ENCODE measurements around the gene ATRN. TPM values are rescaled to one million over a fixed set of nuclear protein-coding genes. Genes with fewer than 3 reads are reported as not detected.

The ATRN gene
- total RNA-seq, 1 donor from 2014 or later, result 50.2 TPM

- Mint-ChIP-seq H3K36me3 (ENCODE audit: unreplicated experiment) (no peaks in the 10 kb centered on the region), H3K27ac (ENCODE audit: unreplicated experiment) (no peak overlapping the region), H3K4me1 (ENCODE audit: unreplicated experiment) (peaks cover 10% of the 10 kb centered on the region), H3K27me3 (ENCODE audit: unreplicated experiment) (peaks cover 10% of the 10 kb centered on the region), H3K4me3 (ENCODE audit: unreplicated experiment) (no peak overlapping the region), H3K9me3 (ENCODE audit: unreplicated experiment) (no peaks in the 10 kb centered on the region)
- TF ChIP-seq CTCF (IDR thresholded peaks at IDR 0.05), result no peak
- no peak for DNase-seq (ENCODE audit: extremely low spot score, unreplicated experiment)
Measured at GRCh38 chr20:3670945-3671344, 200.1 kb downstream of the ATRN start.

- no peak for TF ChIP-seq CTCF (IDR thresholded peaks at IDR 0.05)
- Mint-ChIP-seq H3K4me3 (ENCODE audit: unreplicated experiment) (no peak overlapping the region), H3K27ac (ENCODE audit: unreplicated experiment) (no peak overlapping the region), H3K36me3 (ENCODE audit: unreplicated experiment) (no peaks in the 10 kb centered on the region), H3K4me1 (ENCODE audit: unreplicated experiment) (peaks cover 16% of the 10 kb centered on the region), H3K27me3 (ENCODE audit: unreplicated experiment) (peaks cover 10% of the 10 kb centered on the region), H3K9me3 (ENCODE audit: unreplicated experiment) (no peaks in the 10 kb centered on the region)
- no peak for DNase-seq (ENCODE audit: extremely low spot score, unreplicated experiment)
Measured at GRCh38 chr20:3671986-3672546, 201.2 kb downstream of the ATRN start.

DNA sequence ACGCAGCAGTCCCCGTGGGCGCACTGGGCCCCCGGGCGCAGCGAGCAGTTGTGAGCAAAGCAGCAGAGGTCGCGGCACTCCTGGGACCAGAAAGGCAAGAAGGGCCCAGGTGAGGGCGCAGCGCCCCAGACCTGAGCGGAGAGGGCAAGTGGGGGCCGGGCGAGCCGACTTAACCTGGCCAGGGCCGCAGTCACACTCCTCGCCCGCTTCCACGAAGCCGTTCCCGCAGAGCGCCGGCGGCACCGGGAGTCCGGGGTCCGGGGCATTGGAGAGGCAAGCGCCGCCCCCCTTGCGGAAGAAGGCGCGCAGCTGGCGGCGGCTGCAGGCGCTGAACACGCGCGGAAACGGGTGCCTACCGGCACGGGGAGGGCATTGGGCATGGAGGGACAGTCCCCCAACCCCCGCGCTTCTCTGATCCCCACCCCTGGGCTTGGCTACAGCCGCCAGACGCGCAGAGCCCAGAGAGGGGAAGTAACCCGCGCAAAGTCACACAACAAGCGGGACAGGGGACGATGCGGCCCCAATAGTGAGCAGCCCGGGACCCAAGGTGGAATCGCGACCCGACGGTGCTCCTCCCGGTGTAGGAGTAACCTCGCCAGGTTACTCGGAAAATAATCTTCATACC is 201.8 kb downstream of the ATRN start:
- Mint-ChIP-seq H3K27me3 (ENCODE audit: unreplicated experiment) (peaks cover 10% of the 10 kb centered on the region), H3K4me3 (ENCODE audit: unreplicated experiment) (no peak overlapping the region), H3K9me3 (ENCODE audit: unreplicated experiment) (no peaks in the 10 kb centered on the region), H3K36me3 (ENCODE audit: unreplicated experiment) (no peaks in the 10 kb centered on the region), H3K27ac (ENCODE audit: unreplicated experiment) (no peak overlapping the region), H3K4me1 (ENCODE audit: unreplicated experiment) (peaks cover 22% of the 10 kb centered on the region)
- no peak for DNase-seq (ENCODE audit: extremely low spot score, unreplicated experiment)
- TF ChIP-seq CTCF (IDR thresholded peaks at IDR 0.05), result no peak

DNA sequence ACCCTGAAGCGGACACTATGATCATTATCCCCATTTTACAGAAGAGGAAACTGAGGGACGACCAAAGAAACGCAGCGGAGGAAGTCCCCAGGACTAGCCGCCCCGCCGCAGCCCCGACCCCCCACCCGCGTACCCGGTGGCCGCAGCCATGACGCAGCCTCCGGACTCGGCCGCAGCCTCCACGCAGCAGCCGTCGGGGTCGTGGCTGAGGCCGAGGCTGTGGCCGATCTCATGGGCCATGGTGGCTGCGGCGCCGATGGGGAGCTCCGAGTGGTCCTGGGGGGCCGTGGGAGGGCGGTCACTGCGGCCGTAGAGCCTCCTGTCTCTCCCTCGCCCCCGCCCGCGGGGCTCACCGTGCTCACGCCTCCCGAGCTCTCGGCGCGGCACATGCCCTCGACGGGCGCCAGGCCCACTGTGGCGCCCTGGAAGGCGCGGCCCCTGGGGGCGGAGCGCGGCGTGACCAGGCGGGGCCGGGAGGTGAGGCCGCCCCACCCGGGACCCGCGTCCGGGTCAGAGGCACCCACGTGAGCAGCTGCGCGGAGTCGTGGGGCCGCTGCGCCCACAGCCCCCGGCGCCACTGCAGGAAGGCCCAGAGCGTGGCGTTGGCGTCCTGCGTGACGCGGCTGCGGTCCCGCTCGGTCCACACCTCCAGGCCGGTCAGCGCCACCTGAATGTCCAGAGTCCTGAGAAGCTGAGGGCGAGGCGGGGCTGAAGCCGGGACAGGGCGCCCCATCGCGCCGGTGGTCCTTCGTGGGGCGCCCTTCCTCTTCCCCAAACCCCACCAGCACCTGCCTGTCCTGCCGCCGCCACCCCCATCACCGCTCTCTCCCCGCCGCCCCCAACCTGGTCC is 202.6 kb downstream of the ATRN start:
- H3K4me3 Mint-ChIP-seq (ENCODE audit: unreplicated experiment), result no peak overlapping the region
- H3K27ac Mint-ChIP-seq (ENCODE audit: unreplicated experiment), result no peak overlapping the region
- peaks cover 30% of the 10 kb centered on the region for H3K4me1 Mint-ChIP-seq (ENCODE audit: unreplicated experiment)
- DNase-seq (ENCODE audit: extremely low spot score, unreplicated experiment), result no peak
- no peaks in the 10 kb centered on the region for H3K36me3 Mint-ChIP-seq (ENCODE audit: unreplicated experiment)
- H3K9me3 Mint-ChIP-seq (ENCODE audit: unreplicated experiment), result no peaks in the 10 kb centered on the region
- H3K27me3 Mint-ChIP-seq (ENCODE audit: unreplicated experiment), result peaks cover 10% of the 10 kb centered on the region
- no peak for TF ChIP-seq CTCF (IDR thresholded peaks at IDR 0.05)

DNA sequence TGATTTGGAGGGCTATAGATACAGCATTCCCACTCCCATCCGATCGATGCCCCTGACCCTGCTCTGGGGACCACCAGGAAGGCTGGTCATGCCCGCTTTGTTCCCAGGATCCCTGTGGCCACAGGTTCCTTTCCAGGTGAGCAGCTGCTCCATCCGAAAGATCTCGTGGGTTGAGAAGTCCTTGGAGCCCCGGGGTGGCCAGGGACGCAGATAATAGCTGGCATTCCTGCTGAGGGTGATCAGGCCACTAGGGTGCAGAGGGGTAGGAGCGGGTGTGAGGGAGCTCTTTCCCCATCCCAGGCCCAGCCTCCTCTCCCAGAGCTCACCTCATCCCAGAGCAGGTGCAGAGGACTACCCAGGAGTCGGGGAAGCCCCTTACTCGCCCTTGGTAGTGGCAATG is 203.6 kb downstream of the ATRN start:
- DNase-seq (ENCODE audit: extremely low spot score, unreplicated experiment), result no peak
- Mint-ChIP-seq H3K4me3 (ENCODE audit: unreplicated experiment) (no peak overlapping the region), H3K9me3 (ENCODE audit: unreplicated experiment) (no peaks in the 10 kb centered on the region), H3K27ac (ENCODE audit: unreplicated experiment) (no peak overlapping the region), H3K4me1 (ENCODE audit: unreplicated experiment) (peaks cover 40% of the 10 kb centered on the region), H3K27me3 (ENCODE audit: unreplicated experiment) (peaks cover 10% of the 10 kb centered on the region), H3K36me3 (ENCODE audit: unreplicated experiment) (no peaks in the 10 kb centered on the region)
- TF ChIP-seq CTCF (IDR thresholded peaks at IDR 0.05), result no peak

Data from osteocyte (in vitro differentiated cells).